Epidermal melanocyte (primary cell): Measurements from ENCODE around the gene TEPSIN.
"Not testable (repeated sequence)": the region's sequence is repeated elsewhere in the genome, so short reads cannot be mapped to it uniquely, and the experiment has no call there.

Experiments used
- DNase-seq: peaks from one replicate; pipeline ENCODE4 v3.0.0; 2011; ENCODE audit warnings: low spot score; ENCODE audit not compliant: insufficient read length

Gene TEPSIN

GRCh38 chr17:81236784-81237183, 2.1 kb downstream of the TEPSIN start:
- DNase-seq, result no peak

DNA sequence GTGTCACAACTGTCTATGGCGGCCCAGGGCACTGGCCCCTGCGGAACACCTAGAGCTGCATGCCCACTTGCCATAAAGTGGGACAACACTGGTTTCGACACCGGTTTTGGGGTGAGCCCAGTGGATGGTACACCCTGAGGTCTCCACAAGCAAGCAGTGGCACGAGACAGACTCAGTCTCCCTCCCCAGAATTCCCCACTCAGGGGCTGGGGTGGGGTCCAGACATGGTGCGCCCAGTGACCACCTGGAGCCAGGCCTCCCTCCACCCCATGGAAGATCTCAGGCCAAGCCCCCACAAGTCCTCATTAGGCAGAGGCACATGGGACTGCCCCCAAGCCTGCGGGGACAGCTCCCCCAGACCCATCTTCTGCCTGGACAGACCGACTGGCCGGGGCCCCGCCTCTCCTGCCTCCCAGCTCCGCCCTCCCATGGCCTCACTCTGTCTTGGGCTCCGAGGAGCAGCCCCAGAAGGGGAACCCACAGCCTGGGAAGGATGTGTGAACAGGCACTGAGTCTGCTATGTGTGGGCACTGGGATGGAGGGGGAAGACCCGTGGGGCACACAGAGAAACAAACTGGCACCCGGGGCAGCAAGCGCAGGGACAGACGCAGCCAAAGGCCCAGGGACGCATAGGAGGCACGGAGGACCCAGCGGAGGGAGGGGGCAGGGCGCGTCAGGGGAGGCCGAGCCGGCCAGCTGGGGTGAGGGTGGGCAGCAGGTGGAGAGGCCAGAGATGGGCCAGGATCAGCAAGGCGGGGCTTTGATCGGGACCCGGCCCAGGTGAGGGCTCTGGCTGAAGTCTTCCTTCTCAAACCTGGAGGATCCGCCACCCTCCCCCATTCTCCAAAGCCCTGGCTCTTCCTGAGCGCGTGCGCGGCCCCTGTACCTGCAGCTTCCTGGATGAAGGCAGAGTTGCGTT, 2.8 kb downstream of the TEPSIN start:
- no peak for DNase-seq

- no peak for DNase-seq
Measured at GRCh38 chr17:81234940-81235821, 3.7 kb downstream of the TEPSIN start.

- DNase-seq, result no peak
Measured at GRCh38 chr17:81234506-81234855, 4.4 kb downstream of the TEPSIN start.

DNA sequence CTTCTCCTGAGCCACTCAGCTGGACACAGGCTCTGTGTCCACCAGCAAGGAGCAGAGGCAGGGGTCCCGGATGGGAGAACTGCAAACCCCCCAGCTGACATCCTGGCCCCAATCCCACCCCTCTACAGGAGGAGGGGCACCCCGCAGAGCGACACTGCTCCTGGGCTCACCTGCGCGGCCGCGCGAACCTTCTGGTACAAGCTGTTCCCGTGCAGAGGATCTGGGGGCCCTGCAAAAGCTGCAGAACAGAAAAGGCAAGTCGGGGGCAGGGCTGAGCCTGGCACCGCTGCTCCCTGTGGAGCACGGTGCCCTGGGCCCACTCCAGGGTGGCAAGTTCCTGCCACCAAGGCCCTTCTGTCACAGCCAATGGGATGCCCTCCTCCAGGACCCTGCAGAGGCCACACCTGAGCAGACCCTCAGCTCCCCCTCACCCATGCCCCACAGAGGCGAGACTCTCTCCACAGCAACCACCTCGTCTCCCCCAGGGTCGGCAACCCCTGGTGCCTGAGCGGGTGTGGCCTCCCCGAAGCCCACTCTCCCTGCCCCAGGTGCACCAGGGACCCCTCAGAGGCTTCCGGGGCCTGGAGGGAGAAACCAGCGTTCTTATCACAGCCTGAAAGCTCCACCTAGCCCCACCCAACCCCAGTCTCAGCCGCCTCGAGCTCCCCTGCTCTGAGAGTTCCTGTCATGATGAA, 4.9 kb downstream of the TEPSIN start:
- no peak for DNase-seq

DNA sequence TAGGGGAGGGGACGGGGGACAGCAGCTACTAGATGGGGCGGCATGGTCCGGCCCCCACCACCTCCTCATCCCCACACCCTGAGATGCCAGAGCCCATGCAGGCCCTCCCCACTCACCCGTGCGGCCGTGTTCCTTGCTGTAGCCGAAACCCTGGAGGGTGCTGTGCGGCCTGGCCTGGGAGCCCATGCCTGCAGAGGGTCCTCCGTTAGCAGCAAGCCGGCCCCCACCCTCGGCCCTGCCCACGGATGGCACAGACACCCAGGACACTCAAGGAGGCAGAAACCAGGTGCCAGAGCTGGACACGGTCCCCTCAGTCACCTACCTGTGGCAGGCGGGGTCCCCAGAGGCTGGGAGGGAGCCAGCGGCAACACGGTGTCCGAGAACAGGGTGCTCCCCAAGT, 5.5 kb downstream of the TEPSIN start:
- DNase-seq, result no peak

DNA sequence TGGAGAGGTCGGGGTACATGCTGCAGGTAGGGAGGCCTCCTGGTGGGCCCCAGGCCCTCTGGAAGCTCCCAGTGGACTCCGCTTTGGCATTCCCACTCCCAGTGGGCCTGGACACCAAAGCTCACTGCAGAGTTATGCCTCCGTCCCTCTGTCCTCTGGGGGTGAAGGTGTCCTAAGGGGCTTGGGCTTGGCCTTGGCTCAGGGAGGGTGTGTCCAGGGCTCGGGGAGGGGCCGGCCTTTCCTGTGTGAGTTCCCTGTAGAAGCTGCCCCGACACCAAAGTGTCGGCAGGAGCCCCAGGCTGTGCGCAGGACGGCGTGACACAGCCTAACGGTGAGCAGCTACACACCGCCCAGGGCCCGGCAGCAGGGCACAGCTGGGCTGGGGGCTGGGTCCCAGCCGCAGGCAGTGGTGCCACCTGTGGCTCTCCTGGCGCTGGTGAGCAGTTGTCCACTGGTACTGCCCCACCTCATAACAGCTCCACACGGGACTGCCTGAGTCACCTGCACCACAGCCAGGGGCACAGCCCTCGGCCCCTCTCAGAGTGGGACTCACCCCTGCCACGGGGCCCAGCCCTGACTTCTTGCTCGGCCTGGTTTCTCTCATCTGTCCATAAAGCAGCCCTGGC, 6.1 kb downstream of the TEPSIN start:
- DNase-seq, result no peak

GRCh38 chr17:81231766-81232581, 6.9 kb downstream of the TEPSIN start:
- no peak for DNase-seq

DNA sequence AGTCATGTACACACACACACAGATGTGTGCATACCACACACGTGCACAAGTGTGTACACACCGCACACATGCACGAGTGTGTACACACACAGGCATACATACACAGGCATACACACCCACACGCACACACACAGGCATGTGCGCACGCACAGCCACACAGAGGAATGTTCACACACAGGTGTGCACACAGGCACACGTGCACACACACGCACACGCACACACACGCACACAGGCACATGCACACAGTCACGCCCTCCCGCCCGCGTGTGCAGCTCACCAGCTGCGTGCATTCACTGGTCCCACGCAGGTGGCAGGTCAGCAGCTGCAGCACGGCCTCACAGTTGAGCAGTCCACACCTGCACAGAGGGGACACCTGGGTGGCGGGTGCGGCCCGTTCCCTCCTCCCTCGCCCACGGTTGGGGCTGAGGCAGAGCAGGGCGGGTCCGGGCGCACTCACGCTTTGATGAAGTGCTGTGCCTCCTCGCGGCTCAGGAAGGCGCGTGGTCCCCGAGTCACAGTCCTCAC, 7.7 kb downstream of the TEPSIN start:
- DNase-seq, result no peak

GRCh38 chr17:81230043-81230820, 8.6 kb downstream of the TEPSIN start:
- no peak for DNase-seq

DNA sequence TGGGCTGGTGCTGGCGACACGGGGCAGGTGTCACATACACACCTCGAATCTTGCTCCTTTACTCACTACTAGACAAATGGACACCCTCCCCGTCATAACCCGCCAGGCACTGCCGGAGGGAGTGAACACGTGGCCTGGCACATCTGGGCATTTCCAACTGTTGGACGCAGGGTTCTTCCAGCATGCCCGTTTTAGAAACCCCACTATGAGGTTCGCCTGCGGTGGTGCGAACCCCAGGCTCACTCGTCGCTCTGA, 9.3 kb downstream of the TEPSIN start:
- no peak for DNase-seq

GRCh38 chr17:81228834-81229665, 9.8 kb downstream of the TEPSIN start:
- DNase-seq, result no peak

GRCh38 chr17:81228420-81228819, 10.4 kb downstream of the TEPSIN start:
- no peak for DNase-seq

DNA sequence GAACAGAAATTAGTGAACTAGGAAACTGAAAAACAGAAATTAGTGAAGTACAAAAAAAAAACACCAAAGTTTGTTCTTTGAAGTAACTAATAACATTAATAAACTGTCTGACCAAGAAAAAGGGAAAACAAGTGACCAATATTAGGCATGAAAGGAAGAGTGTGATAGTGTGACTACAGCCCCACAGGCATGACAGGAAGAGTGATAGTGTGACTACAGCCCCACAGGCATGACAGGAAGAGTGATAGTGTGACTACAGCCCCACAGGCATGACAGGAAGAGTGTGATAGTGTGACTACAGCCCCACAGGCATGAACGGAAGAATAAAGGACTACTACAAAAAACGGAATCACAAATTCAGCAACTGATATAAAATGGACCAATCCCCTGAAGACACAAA, 11.2 kb downstream of the TEPSIN start:
- DNase-seq, result not testable (repeated sequence)

DNA sequence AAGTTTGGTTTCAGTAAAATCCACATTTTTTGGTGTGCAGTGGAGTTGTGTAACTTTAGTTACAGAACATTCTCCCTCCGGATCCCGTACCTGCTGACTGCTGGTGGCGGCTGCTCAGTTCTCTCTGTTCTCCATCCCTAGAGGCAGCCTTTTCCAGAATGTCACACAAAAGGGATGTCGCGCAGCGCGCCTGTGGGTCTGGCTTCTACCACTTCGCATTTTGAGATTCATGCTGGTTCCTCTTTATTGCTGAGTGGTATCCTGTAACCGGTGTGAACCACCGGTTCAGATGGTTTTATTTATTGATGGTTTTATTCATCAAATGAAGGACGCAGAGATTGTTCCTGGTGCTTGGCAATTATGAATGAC, 15.1 kb downstream of the TEPSIN start:
- no peak for DNase-seq

- DNase-seq, result peak; percentile 100
Measured at GRCh38 chr17:81222906-81223761, 15.7 kb downstream of the TEPSIN start, which contains the start of gene CEP131. Gene CEP131, minus strand, starts transcription at chr17:81222965. Its CDS starts 2,909 bp downstream, at chr17:81220056.

GRCh38 chr17:81222620-81222905, 16.3 kb downstream of the TEPSIN start:
- no peak for DNase-seq
